Prostate gland (tissue), 2 donors: ENCODE results near the gene ATRAID. TPM values are rescaled to one million over a fixed set of nuclear protein-coding genes. Genes with fewer than 3 reads are reported as not detected.

ENCODE experiments used
- DNase-seq: peaks from one replicate; pipeline ENCODE4 v3.0.0-alpha.2; 2019; ENCODE audit warnings: low spot score
- H3K27ac ChIP-seq, 2 donors: fragments of 200-600 bp; sonication (generic); 2 replicates each; pipeline ENCODE4 v1.5.1; 2017 to 2019
- H3K27me3 ChIP-seq: fragments of 200-600 bp; sonication (generic); replicated peaks from 2 replicates; pipeline ENCODE4 v1.5.1; 2019; ENCODE audit not compliant: insufficient read depth
- H3K36me3 ChIP-seq, 2 donors: fragments of 200-600 bp; sonication (generic); 1 replicate in 1 of 2; 2 replicates in 1 of 2; pipeline versions ENCODE4 v1.5.1 to v1.8.1; 2017 to 2019
- H3K4me1 ChIP-seq: fragments of 200-600 bp; sonication (generic); replicated peaks from 2 replicates; pipeline ENCODE4 v1.5.1; 2019
- H3K4me3 ChIP-seq, 2 donors: fragments of 200-600 bp; sonication (generic); 2 replicates each; pipeline ENCODE4 v1.5.1; 2017 to 2019
- H3K9me3 ChIP-seq: fragments of 200-600 bp; sonication (generic); 2 replicates; pipeline ENCODE4 v1.5.1; 2017
- CTCF ChIP-seq, 4 experiments: fragments of 200-600 bp in 2 of 4; fragments of 450-650 bp in 2 of 4; sonication (generic) in 2 of 4; IDR thresholded peaks; 1 replicate in 3 of 4; 2 replicates in 1 of 4; pipeline ENCODE4 v1.5.1; 2016 to 2019; ENCODE audit warnings: antibody characterized with exemption in 4 of 4, mild to moderate bottlenecking in 2 of 4, moderate library complexity in 2 of 4
- POLR2A ChIP-seq: fragments of 450-650 bp; IDR thresholded peaks from one replicate; pipeline ENCODE4 v1.6.1; 2016; ENCODE audit warnings: antibody characterized with exemption, mild to moderate bottlenecking
- POLR2AphosphoS5 ChIP-seq: sonication (generic); formaldehyde crosslinking; IDR thresholded peaks from one replicate; pipeline ENCODE4 v1.6.1; 2017; ENCODE audit warnings: antibody characterized with exemption
- WGBS: methylation state at CpG from one replicate; pipeline ENCODE4 v1.1.5; 2018; 5-methylcytosine and 5-hydroxymethylcytosine counted together
- intact Hi-C: fragments of 100-400 bp; cut with DNase I; formaldehyde crosslinking; loops from one replicate; pipeline ENCODE4 v1.14.2; 2022
- total RNA-seq, 2 donors: library from RNA; depleted of rRNA; stranded (reverse); fragments of >200 nt; gene quantifications; one replicate each; pipeline ENCODE4 v1.1.0, GENCODE V29; 2016

Gene ATRAID
- total RNA-seq, 2 donors from 2014 or later: 217 to 222 TPM

DNA sequence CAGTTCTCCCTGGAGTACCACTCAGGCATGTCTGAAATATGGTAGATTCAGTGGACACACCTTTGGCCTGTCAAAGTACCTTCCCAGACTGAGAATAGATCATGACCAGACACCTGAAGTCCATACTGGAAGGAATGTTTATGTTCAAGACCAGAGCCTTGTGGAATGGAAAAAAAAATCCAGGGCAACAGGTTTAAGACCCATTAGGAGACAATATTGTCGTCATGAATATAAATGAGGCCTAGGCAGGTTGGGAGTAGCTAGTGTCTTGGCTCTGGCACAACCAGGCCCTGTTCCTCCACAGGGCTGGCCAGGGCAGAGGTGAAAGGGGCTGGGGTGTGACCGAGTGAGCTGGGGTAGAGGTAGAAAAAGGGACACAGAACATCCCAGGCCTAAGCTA, 13.2 kb upstream of the ATRAID start:
- TF ChIP-seq POLR2A (no peak), POLR2AphosphoS5 (no peak), CTCF (IDR thresholded peaks at IDR 0.05) (no peak)
- intact Hi-C loops: no loop called here
- Histone ChIP-seq H3K9me3 (no peaks in the 10 kb centered on the region), H3K27ac (peak overlapping the region; percentile 51 to 60), H3K36me3 (peaks cover 3 to 4% of the 10 kb centered on the region in 2 donors), H3K27me3 (no peaks in the 10 kb centered on the region), H3K4me3 (no peak overlapping the region), H3K4me1 (no peaks in the 10 kb centered on the region)
- DNase-seq: no peak
- whole genome bisulfite sequencing: 66% methylated on average over 2 of the region's 2 CpGs

DNA sequence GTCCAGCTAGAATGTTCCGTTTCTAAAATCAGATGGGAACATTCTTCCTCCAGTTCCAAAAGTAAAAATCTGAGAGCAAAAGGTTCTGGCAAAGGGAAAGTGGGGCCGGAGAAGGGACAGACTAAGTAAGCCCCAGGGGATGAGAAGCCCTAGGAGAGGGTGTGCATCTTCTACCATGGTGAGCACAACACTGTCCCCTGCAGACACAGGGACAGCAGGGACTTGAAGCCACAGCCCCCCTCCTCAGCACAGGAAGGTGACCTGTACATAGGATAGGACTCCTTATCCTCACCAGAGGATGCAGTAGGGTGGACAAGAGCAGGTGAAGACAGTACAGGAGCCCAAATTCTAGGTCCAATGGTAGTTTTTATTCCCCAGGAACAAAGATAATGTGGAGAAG, 12.6 kb upstream of the ATRAID start:
- DNase-seq: no peak
- peak overlapping the region; percentile 30 to 51 for H3K27ac ChIP-seq
- no peak overlapping the region for H3K4me3 ChIP-seq
- TF ChIP-seq POLR2A: no peak
- TF ChIP-seq POLR2AphosphoS5: peak; percentile 18
- no peak for TF ChIP-seq CTCF (IDR thresholded peaks at IDR 0.05)
- no peaks in the 10 kb centered on the region for H3K27me3 ChIP-seq
- 50% methylated on average over 2 of the region's 2 CpGs for WGBS
- H3K4me1 ChIP-seq: no peaks in the 10 kb centered on the region
- intact Hi-C loops: no loop called here
- no peaks in the 10 kb centered on the region for H3K9me3 ChIP-seq
- H3K36me3 ChIP-seq: peaks cover 8 to 10% of the 10 kb centered on the region in 2 donors

- intact Hi-C loops: no loop called here
- peaks cover 15 to 19% of the 10 kb centered on the region in 2 donors for H3K36me3 ChIP-seq
- H3K27ac ChIP-seq: no peak overlapping the region
- no peaks in the 10 kb centered on the region for H3K27me3 ChIP-seq
- no peak overlapping the region for H3K4me3 ChIP-seq
- WGBS: 91% methylated on average over 7 of the region's 7 CpGs
- TF ChIP-seq CTCF (IDR thresholded peaks at IDR 0.05): no peak
- TF ChIP-seq POLR2A: no peak
- no peak for TF ChIP-seq POLR2AphosphoS5
- no peak for DNase-seq
- no peaks in the 10 kb centered on the region for H3K9me3 ChIP-seq
- no peaks in the 10 kb centered on the region for H3K4me1 ChIP-seq
These were observed 10.2 kb upstream of the ATRAID start for GRCh38 chr2:27201675-27202074.

- no peak for DNase-seq
- Histone ChIP-seq H3K27ac (no peak overlapping the region), H3K9me3 (no peaks in the 10 kb centered on the region), H3K4me3 (no peak overlapping the region), H3K4me1 (no peaks in the 10 kb centered on the region), H3K27me3 (no peaks in the 10 kb centered on the region), H3K36me3 (peaks cover 15 to 24% of the 10 kb centered on the region in 2 donors)
- TF ChIP-seq CTCF (IDR thresholded peaks at IDR 0.05) (no peak), POLR2A (no peak), POLR2AphosphoS5 (no peak)
- intact Hi-C loops: no loop called here
- 82% methylated on average over 2 of the region's 2 CpGs for WGBS
These were observed 9.0 kb upstream of the ATRAID start for GRCh38 chr2:27202854-27203253.

GRCh38 chr2:27203741-27204140, 8.1 kb upstream of the ATRAID start:
- Histone ChIP-seq H3K4me1 (no peaks in the 10 kb centered on the region), H3K27me3 (no peaks in the 10 kb centered on the region), H3K36me3 (peaks cover 15 to 24% of the 10 kb centered on the region in 2 donors), H3K4me3 (no peak overlapping the region), H3K27ac (no peak overlapping the region), H3K9me3 (no peaks in the 10 kb centered on the region)
- intact Hi-C loops: no loop called here
- no peak for TF ChIP-seq POLR2A
- no peak for TF ChIP-seq POLR2AphosphoS5
- no peak for TF ChIP-seq CTCF (IDR thresholded peaks at IDR 0.05)
- DNase-seq: no peak
- WGBS: 96% methylated on average over 9 of the region's 9 CpGs
